Measurements from ENCODE around the gene PCDHGA10. TPM values are rescaled to one million over a fixed set of nuclear protein-coding genes. Genes with fewer than 3 reads are reported as not detected.
"Not testable (repeated sequence)": the region's sequence is repeated elsewhere in the genome, so short reads cannot be mapped to it uniquely, and the experiment has no call there.

Gene PCDHGA10
- total and polyA plus RNA-seq, 2 experiments from 2014 or later: 4.6 to 11.1 TPM

DNA sequence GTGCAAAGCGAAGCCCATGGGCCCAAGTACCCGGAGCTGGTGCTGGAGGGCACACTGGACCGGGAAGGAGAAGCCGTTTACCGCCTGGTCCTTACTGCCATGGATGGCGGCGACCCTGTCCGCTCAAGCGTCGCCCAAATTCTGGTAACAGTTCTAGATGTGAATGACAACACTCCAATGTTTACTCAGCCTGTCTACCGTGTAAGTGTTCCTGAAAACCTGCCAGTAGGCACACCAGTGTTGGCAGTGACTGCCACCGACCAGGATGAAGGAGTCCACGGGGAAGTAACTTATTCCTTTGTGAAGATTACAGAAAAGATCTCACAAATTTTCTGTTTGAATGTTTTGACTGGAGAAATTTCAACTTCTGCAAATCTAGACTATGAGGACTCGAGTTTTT, 38.2 kb upstream of the PCDHGA10 start:
- no peaks in the 10 kb centered on the region for H3K79me2 ChIP-seq (ENCODE audit: insufficient read depth)
- H3K9me2 ChIP-seq (ENCODE audit: insufficient read depth): no peaks in the 10 kb centered on the region
- H3K27me3 ChIP-seq (replicated peaks; ENCODE audit: insufficient read depth): no peaks in the 10 kb centered on the region
- no peaks in the 10 kb centered on the region for H3K4me1 ChIP-seq (ENCODE audit: insufficient read depth)
- H2AFZ ChIP-seq: peak overlapping the region; percentile 92
- no peak for TF ChIP-seq EZH2 (IDR thresholded peaks at IDR 0.05; ENCODE audit: insufficient read depth, poor library complexity, severe bottlenecking)
- TF ChIP-seq EZH2phosphoT487 (IDR thresholded peaks at IDR 0.05; ENCODE audit: insufficient read depth, low read depth): no peak
- no peak overlapping the region for H3K9ac ChIP-seq
- H3K9me3 ChIP-seq (ENCODE audit: low read depth): no peaks in the 10 kb centered on the region
- in situ Hi-C loops (cut with MboI): no loop called here
- H3F3A ChIP-seq (ENCODE audit: insufficient read depth): no peaks in the 10 kb centered on the region
- no peak overlapping the region for H3K27ac ChIP-seq
- DNase-seq: no peak
- H4K20me1 ChIP-seq (ENCODE audit: insufficient read depth): no peaks in the 10 kb centered on the region
- peak overlapping the region; percentile 80 for H3K4me2 ChIP-seq (ENCODE audit: unreplicated experiment)
- WGBS, 2 experiments (ENCODE audit: low coverage in 1 of 2, low lambda C conversion rate in 2 of 2, missing lambda C conversion rate in 2 of 2): 53 to 61% methylated on average over 14 of the region's 14 CpGs
- no peaks in the 10 kb centered on the region for H3K36me3 ChIP-seq (ENCODE audit: low read depth)
- H3K4me3 ChIP-seq: peak overlapping the region; percentile 77

DNA sequence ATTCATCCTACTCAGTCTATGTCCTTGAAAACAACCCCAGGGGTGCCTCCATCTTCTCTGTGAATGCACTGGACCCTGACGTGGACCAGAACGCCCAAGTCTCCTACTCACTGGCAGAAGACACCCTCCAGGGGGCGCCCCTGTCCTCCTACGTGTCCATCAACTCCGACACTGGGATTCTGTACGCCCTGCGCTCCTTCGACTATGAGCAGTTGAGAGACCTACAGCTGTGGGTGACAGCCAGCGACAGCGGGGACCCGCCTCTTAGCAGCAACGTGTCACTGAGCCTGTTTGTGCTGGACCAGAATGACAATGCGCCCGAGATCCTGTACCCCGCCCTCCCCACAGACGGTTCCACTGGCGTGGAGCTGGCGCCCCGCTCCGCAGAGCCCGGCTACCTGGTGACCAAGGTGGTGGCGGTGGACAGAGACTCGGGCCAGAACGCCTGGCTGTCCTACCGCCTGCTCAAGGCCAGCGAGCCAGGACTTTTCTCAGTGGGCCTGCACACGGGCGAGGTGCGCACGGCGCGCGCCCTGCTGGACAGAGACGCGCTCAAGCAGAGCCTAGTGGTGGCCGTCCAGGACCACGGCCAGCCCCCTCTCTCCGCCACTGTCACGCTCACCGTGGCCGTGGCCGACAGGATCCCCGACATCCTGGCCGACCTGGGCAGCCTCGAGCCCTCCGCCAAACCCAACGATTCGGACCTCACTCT, 37.2 kb upstream of the PCDHGA10 start:
- WGBS, 2 experiments (ENCODE audit: low coverage in 1 of 2, low lambda C conversion rate in 2 of 2, missing lambda C conversion rate in 2 of 2): 53 to 66% methylated on average over 32 to 34 of the region's 48 CpGs

DNA sequence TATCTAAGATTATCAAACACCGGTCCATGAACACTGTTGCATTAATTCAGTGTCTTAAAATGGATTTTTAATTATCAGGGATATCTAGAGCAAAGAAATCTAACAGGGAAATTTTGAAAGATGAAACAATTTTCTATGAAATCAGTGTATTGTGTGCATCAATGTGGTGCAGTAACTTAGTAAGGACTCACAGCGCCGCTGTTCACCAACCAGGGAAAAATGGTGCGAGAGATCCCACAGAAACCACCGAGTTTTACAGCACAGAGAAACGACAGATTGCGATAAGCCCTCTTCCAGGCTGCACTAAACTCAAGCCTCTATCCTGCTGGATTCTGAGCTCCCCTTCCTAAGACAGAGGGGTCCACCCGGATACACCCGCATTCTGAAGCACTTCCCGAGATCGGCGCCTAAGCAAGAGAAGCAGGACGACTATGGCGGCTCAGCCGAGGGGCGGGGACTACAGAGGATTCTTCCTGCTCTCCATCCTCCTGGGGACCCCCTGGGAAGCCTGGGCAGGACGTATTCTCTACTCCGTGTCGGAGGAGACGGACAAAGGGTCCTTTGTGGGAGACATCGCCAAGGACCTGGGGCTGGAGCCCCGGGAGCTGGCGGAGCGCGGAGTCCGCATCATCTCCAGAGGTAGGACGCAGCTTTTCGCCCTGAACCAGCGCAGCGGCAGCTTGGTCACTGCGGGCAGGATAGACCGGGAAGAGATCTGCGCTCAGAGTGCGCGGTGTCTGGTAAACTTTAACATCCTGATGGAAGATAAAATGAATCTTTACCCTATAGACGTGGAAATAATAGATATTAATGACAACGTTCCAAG, 30.1 kb upstream of the PCDHGA10 start, which contains the start of gene PCDHGA7:
Gene PCDHGA7 (plus strand): TSS at position 274 of the 826 bp plus-strand sequence. CDS start 158 bp downstream, at position 432.
- Histone ChIP-seq H2AFZ (no peak within 1 kb of the TSS; the same call in 1 of the 2 replicates), H3K36me3 (ENCODE audit: low read depth) (no peaks in the 10 kb centered on the region), H3K79me2 (ENCODE audit: insufficient read depth) (no peaks in the 10 kb centered on the region), H3K4me2 (ENCODE audit: unreplicated experiment) (no peak within 1 kb of the TSS), H3K27ac (no peak within 1 kb of the TSS), H3F3A (ENCODE audit: insufficient read depth) (no peaks in the 10 kb centered on the region), H3K9ac (no peak within 1 kb of the TSS), H4K20me1 (ENCODE audit: insufficient read depth) (no peaks in the 10 kb centered on the region), H3K4me1 (ENCODE audit: insufficient read depth) (no peaks in the 10 kb centered on the region), H3K4me3 (no peak within 1 kb of the TSS; the same call in 1 of the 2 replicates), H3K9me2 (ENCODE audit: insufficient read depth) (no peaks in the 10 kb centered on the region), H3K27me3 (replicated peaks; ENCODE audit: insufficient read depth) (no peaks in the 10 kb centered on the region), H3K9me3 (ENCODE audit: low read depth) (no peaks in the 10 kb centered on the region)
- TF ChIP-seq EZH2 (IDR thresholded peaks at IDR 0.05; ENCODE audit: insufficient read depth, poor library complexity, severe bottlenecking): no peak
- no peak for TF ChIP-seq EZH2phosphoT487 (IDR thresholded peaks at IDR 0.05; ENCODE audit: insufficient read depth, low read depth)
- 34 to 38% methylated on average over 36 to 37 of the region's 37 CpGs for WGBS, 2 experiments (ENCODE audit: low coverage in 1 of 2, low lambda C conversion rate in 2 of 2, missing lambda C conversion rate in 2 of 2)
- DNase-seq: no peak
- in situ Hi-C loops (cut with MboI): no loop called here

More for the DNA sequence above, 37.2 kb upstream of the PCDHGA10 start:
- H3K4me2 ChIP-seq (ENCODE audit: unreplicated experiment); H3K9me3 ChIP-seq (ENCODE audit: low read depth); H3K9ac ChIP-seq; H3K4me3 ChIP-seq; H4K20me1 ChIP-seq (ENCODE audit: insufficient read depth); H3K9me2 ChIP-seq (ENCODE audit: insufficient read depth); DNase-seq; H3K27me3 ChIP-seq (replicated peaks; ENCODE audit: insufficient read depth); H3K27ac ChIP-seq; H3K79me2 ChIP-seq (ENCODE audit: insufficient read depth); H3F3A ChIP-seq (ENCODE audit: insufficient read depth); in situ Hi-C loops (cut with MboI); H2AFZ ChIP-seq; H3K36me3 ChIP-seq (ENCODE audit: low read depth); H3K4me1 ChIP-seq (ENCODE audit: insufficient read depth): not testable (repeated sequence)

DNA sequence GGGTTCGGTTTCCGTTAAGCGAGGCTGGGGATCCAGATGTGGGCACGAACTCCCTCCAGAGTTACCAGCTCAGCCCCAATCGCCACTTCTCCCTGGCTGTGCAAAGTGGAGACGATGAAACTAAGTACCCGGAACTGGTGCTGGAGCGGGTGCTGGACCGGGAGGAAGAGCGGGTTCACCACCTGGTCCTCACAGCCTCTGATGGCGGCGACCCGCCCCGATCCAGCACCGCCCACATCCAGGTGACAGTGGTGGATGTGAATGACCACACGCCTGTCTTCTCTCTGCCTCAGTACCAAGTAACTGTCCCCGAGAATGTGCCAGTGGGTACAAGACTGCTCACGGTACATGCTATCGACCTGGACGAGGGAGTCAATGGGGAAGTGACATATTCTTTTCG, 29.4 kb upstream of the PCDHGA10 start:
- WGBS, 2 experiments (ENCODE audit: low coverage in 1 of 2, low lambda C conversion rate in 2 of 2, missing lambda C conversion rate in 2 of 2): 41 to 42% methylated on average over 18 to 21 of the region's 21 CpGs
- TF ChIP-seq EZH2 (IDR thresholded peaks at IDR 0.05; ENCODE audit: insufficient read depth, poor library complexity, severe bottlenecking) (no peak), EZH2phosphoT487 (IDR thresholded peaks at IDR 0.05; ENCODE audit: insufficient read depth, low read depth) (no peak)
- no peak overlapping the region for H3K4me2 ChIP-seq (ENCODE audit: unreplicated experiment)
- H3F3A ChIP-seq (ENCODE audit: insufficient read depth): no peaks in the 10 kb centered on the region
- H3K27ac ChIP-seq: no peak overlapping the region
- no peaks in the 10 kb centered on the region for H3K36me3 ChIP-seq (ENCODE audit: low read depth)
- H3K9me2 ChIP-seq (ENCODE audit: insufficient read depth): no peaks in the 10 kb centered on the region
- H3K79me2 ChIP-seq (ENCODE audit: insufficient read depth): no peaks in the 10 kb centered on the region
- no peaks in the 10 kb centered on the region for H3K27me3 ChIP-seq (replicated peaks; ENCODE audit: insufficient read depth)
- H3K4me3 ChIP-seq: no peak overlapping the region
- no peaks in the 10 kb centered on the region for H3K9me3 ChIP-seq (ENCODE audit: low read depth)
- H3K9ac ChIP-seq: no peak overlapping the region
- no peak for DNase-seq
- no peaks in the 10 kb centered on the region for H3K4me1 ChIP-seq (ENCODE audit: insufficient read depth)
- in situ Hi-C loops (cut with MboI): no loop called here
- no peak overlapping the region for H2AFZ ChIP-seq
- no peaks in the 10 kb centered on the region for H4K20me1 ChIP-seq (ENCODE audit: insufficient read depth)
